ENCODE measurements around the gene LTBP1.

- TF ChIP-seq CTCF (IDR thresholded peaks at IDR 0.05) (no peak), POLR2AphosphoS5 (IDR thresholded peaks at IDR 0.05) (no peak), POLR2A (IDR thresholded peaks at IDR 0.05) (no peak)
Measured at GRCh38 chr2:33219850-33220275, 273.1 kb downstream of the LTBP1 start.
